SU-DHL-6 (cell line): Measurements from ENCODE around the gene TMEM271.

Experiments
- H2AFZ ChIP-seq: fragments of 200-600 bp; sonication (generic); 2 replicates; pipeline ENCODE4 v1.6.1; 2014; ENCODE audit warnings: low read depth, mild to moderate bottlenecking, moderate library complexity, mixed read lengths, antibody characterized with exemption, low read length; ENCODE audit not compliant: severe bottlenecking
- H3F3A ChIP-seq: fragments of 200-600 bp; shearing (Covaris generic); 2 replicates; pipeline ENCODE4 v1.6.0; 2016; ENCODE audit warnings: antibody characterized with exemption, mild to moderate bottlenecking; ENCODE audit not compliant: insufficient read depth
- H3K27ac ChIP-seq: fragments of 200-600 bp; sonication (generic); 2 replicates; pipeline ENCODE4 v1.5.1; 2016; ENCODE audit warnings: low read depth, mild to moderate bottlenecking, low read length, moderate library complexity, mixed read lengths
- H3K27me3 ChIP-seq: fragments of 200-600 bp; sonication (generic), shearing (Covaris generic); 2 replicates; pipeline ENCODE4 v1.6.0; 2014; ENCODE audit warnings: mild to moderate bottlenecking, low read length
- H3K36me3 ChIP-seq: fragments of 200-600 bp; sonication (generic); 2 replicates; pipeline ENCODE4 v1.6.1; 2014; ENCODE audit warnings: mild to moderate bottlenecking, low read length, mixed read lengths
- H3K4me2 ChIP-seq: fragments of 300-600, 200-600 bp; shearing (Covaris generic), sonication (generic); 2 replicates; pipeline ENCODE4 v1.6.0; 2014; ENCODE audit warnings: low read length, low read depth, mild to moderate bottlenecking; ENCODE audit not compliant: poor library complexity, severe bottlenecking
- H3K4me3 ChIP-seq: fragments of 200-600 bp; sonication (generic); 2 replicates; pipeline ENCODE4 v1.5.1; 2014; ENCODE audit warnings: antibody characterized with exemption, low read length, mild to moderate bottlenecking, mixed read lengths; ENCODE audit not compliant: insufficient read depth, poor library complexity, severe bottlenecking
- H3K79me2 ChIP-seq: fragments of 200-600 bp; sonication (generic); 2 replicates; pipeline ENCODE4 v1.6.1; 2014; ENCODE audit warnings: mild to moderate bottlenecking, low read length, moderate library complexity; ENCODE audit not compliant: insufficient read depth
- H3K9ac ChIP-seq: fragments of 200-600 bp; sonication (generic); 2 replicates; pipeline ENCODE4 v1.7.0; 2014; ENCODE audit warnings: mild to moderate bottlenecking, low read length
- H3K9me2 ChIP-seq: fragments of 200-600 bp; sonication (generic); replicated peaks from 2 replicates; pipeline ENCODE4 v1.6.1; 2014; ENCODE audit warnings: low read length; ENCODE audit not compliant: insufficient read depth
- H3K9me3 ChIP-seq: fragments of 200-600 bp; sonication (generic); 2 replicates; pipeline ENCODE4 v1.6.1; 2014; ENCODE audit warnings: low read length, mixed read lengths; ENCODE audit not compliant: insufficient read depth
- H4K20me1 ChIP-seq: fragments of 200-600 bp; sonication (generic); 2 replicates; pipeline ENCODE4 v1.6.1; 2014; ENCODE audit warnings: low read depth, mild to moderate bottlenecking, antibody characterized with exemption, low read length, moderate library complexity, mixed read lengths
- CTCF ChIP-seq: fragments of 200-600 bp; sonication (generic); IDR thresholded peaks from one replicate; pipeline ENCODE4 v1.5.1; 2017; ENCODE audit warnings: antibody characterized with exemption, mild to moderate bottlenecking, low read length, moderate library complexity; ENCODE audit not compliant: insufficient read depth, poor library complexity, severe bottlenecking
- EZH2phosphoT487 ChIP-seq: fragments of 200-600 bp; sonication (generic), shearing (Covaris generic); conservative IDR thresholded peaks from 2 replicates; pipeline ENCODE4 v1.6.1; 2018; ENCODE audit warnings: mild to moderate bottlenecking, antibody characterized with exemption, low read length, moderate library complexity, mixed read lengths

Gene TMEM271

GRCh38 chr4:537436-538264 lies 38.4 kb downstream of the TMEM271 start:
- Histone ChIP-seq H3K27ac (no peak overlapping the region), H4K20me1 (no peaks in the 10 kb centered on the region), H3K36me3 (no peaks in the 10 kb centered on the region), H3F3A (no peaks in the 10 kb centered on the region), H3K4me2 (no peak overlapping the region), H2AFZ (no peak overlapping the region), H3K9me3 (no peaks in the 10 kb centered on the region), H3K4me3 (no peak overlapping the region), H3K9me2 (no peaks in the 10 kb centered on the region), H3K9ac (no peak overlapping the region), H3K79me2 (no peaks in the 10 kb centered on the region), H3K27me3 (no peaks in the 10 kb centered on the region)
- TF ChIP-seq EZH2phosphoT487 (no peak), CTCF (no peak)

GRCh38 chr4:536351-536972 lies 39.6 kb downstream of the TMEM271 start:
- H2AFZ ChIP-seq: no peak overlapping the region
- H3K27ac ChIP-seq: no peak overlapping the region
- H3K9me3 ChIP-seq: no peaks in the 10 kb centered on the region
- no peaks in the 10 kb centered on the region for H3K36me3 ChIP-seq
- no peaks in the 10 kb centered on the region for H3K79me2 ChIP-seq
- no peaks in the 10 kb centered on the region for H3K9me2 ChIP-seq
- H4K20me1 ChIP-seq: no peaks in the 10 kb centered on the region
- no peaks in the 10 kb centered on the region for H3K27me3 ChIP-seq
- H3K9ac ChIP-seq: no peak overlapping the region
- H3K4me3 ChIP-seq: no peak overlapping the region
- no peak for TF ChIP-seq CTCF
- TF ChIP-seq EZH2phosphoT487: no peak
- no peak overlapping the region for H3K4me2 ChIP-seq
- H3F3A ChIP-seq: no peaks in the 10 kb centered on the region

- H4K20me1 ChIP-seq: no peaks in the 10 kb centered on the region
- no peaks in the 10 kb centered on the region for H3F3A ChIP-seq
- no peak overlapping the region for H3K9ac ChIP-seq
- H3K9me3 ChIP-seq: no peaks in the 10 kb centered on the region
- no peak overlapping the region for H2AFZ ChIP-seq
- H3K27me3 ChIP-seq: no peaks in the 10 kb centered on the region
- H3K4me2 ChIP-seq: no peak overlapping the region
- H3K9me2 ChIP-seq: no peaks in the 10 kb centered on the region
- no peak overlapping the region for H3K4me3 ChIP-seq
- TF ChIP-seq CTCF (no peak), EZH2phosphoT487 (no peak)
- H3K79me2 ChIP-seq: no peaks in the 10 kb centered on the region
- no peak overlapping the region for H3K27ac ChIP-seq
- H3K36me3 ChIP-seq: no peaks in the 10 kb centered on the region
Observed at GRCh38 chr4:535924-536281, 40.2 kb downstream of the TMEM271 start.
